Measurements from ENCODE around the gene ZIC4.

ZIC4 gene

GRCh38 chr3:147341727-147342126 lies 64.6 kb downstream of the ZIC4 start:
- no peak for DNase-seq

- no peak for DNase-seq
Measured at GRCh38 chr3:147336543-147337278, 69.6 kb downstream of the ZIC4 start.

Measured in central memory CD4-positive, alpha-beta T cell (primary cell).